ENCODE measurements around the gene FGFR3. TPM values are rescaled to one million over a fixed set of nuclear protein-coding genes. Genes with fewer than 3 reads are reported as not detected.

Gene FGFR3
- total RNA-seq, 1 donor from 2014 or later = 6.4 TPM

DNA sequence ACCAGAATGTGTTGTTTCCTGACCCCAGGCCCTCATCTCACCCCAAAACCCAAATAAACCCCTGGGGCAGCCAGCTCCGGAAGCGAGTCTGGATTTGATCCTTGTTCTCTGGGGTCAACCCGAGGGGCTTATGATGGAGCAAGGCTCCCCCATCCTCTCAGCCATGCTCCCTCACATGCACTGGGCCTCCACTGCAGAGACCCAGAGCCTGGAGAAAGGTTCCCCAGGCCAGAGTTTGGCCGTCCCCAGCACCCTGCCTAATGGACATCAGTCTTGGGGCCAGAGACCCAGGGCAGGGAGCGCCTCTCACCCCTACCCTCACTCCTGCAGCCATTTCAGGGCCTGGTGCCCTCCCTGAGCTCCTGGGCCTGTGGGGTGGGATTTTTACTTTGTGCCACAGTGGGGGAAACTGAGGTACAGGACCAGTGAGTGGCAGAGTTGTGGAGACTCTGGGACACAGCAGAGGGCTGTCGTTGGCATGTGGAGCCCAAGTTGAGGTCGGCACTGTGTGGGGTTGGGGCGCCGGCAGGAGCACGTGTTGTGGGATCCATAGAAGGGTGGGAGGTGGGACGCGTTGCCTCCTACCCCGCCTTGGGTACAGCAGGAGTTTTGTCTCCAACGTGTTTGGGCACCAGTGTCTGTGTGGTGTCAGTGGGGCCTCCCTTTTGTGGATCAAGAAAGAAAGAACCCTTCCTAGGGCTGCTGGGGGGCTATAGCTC is 3.6 kb downstream of the FGFR3 start:
- TF ChIP-seq, protein P1, sequence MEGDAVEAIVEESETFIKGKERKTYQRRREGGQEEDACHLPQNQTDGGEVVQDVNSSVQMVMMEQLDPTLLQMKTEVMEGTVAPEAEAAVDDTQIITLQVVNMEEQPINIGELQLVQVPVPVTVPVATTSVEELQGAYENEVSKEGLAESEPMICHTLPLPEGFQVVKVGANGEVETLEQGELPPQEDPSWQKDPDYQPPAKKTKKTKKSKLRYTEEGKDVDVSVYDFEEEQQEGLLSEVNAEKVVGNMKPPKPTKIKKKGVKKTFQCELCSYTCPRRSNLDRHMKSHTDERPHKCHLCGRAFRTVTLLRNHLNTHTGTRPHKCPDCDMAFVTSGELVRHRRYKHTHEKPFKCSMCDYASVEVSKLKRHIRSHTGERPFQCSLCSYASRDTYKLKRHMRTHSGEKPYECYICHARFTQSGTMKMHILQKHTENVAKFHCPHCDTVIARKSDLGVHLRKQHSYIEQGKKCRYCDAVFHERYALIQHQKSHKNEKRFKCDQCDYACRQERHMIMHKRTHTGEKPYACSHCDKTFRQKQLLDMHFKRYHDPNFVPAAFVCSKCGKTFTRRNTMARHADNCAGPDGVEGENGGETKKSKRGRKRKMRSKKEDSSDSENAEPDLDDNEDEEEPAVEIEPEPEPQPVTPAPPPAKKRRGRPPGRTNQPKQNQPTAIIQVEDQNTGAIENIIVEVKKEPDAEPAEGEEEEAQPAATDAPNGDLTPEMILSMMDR (IDR thresholded peaks at IDR 0.05) = no peak
- Mint-ChIP-seq H3K36me3 (ENCODE audit: unreplicated experiment) (no peaks in the 10 kb centered on the region), H3K4me3 (ENCODE audit: unreplicated experiment) (no peak overlapping the region), H3K4me1 (ENCODE audit: unreplicated experiment) (no peaks in the 10 kb centered on the region), H3K27me3 (ENCODE audit: unreplicated experiment) (no peaks in the 10 kb centered on the region), H3K9me3 (ENCODE audit: unreplicated experiment) (no peaks in the 10 kb centered on the region), H3K27ac (ENCODE audit: unreplicated experiment) (no peak overlapping the region)
- no peak for DNase-seq (ENCODE audit: extremely low spot score, unreplicated experiment)

DNA sequence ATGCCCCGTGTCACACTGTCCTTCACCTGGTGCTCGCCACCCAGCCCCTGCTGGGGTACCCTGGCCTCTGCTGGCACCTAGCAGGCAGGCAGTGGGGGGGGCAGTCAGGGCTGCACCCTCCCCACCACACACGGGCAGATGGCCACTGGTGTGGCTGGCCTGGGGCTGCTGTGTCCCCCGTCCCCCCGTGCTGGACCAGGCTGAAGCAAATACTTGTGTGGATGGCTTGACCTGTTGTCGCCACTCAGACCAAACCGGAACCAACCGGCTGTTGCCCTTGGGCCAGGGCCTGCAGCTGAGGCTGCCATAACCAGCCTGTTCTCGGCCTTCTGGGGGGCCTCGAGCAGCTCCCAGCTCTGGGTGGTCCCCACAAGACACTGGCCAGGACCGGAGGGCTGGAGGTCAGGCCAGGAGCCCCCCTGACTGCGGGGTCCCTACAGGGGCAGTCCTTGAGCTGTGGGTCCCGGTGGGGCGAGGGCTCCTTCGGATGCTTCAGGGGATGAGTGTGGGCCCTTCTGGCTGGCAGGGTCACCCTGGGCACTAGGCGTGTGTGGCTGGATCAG is 4.3 kb downstream of the FGFR3 start:
- no peaks in the 10 kb centered on the region for H3K27me3 Mint-ChIP-seq (ENCODE audit: unreplicated experiment)
- no peaks in the 10 kb centered on the region for H3K36me3 Mint-ChIP-seq (ENCODE audit: unreplicated experiment)
- H3K9me3 Mint-ChIP-seq (ENCODE audit: unreplicated experiment) = no peaks in the 10 kb centered on the region

DNA sequence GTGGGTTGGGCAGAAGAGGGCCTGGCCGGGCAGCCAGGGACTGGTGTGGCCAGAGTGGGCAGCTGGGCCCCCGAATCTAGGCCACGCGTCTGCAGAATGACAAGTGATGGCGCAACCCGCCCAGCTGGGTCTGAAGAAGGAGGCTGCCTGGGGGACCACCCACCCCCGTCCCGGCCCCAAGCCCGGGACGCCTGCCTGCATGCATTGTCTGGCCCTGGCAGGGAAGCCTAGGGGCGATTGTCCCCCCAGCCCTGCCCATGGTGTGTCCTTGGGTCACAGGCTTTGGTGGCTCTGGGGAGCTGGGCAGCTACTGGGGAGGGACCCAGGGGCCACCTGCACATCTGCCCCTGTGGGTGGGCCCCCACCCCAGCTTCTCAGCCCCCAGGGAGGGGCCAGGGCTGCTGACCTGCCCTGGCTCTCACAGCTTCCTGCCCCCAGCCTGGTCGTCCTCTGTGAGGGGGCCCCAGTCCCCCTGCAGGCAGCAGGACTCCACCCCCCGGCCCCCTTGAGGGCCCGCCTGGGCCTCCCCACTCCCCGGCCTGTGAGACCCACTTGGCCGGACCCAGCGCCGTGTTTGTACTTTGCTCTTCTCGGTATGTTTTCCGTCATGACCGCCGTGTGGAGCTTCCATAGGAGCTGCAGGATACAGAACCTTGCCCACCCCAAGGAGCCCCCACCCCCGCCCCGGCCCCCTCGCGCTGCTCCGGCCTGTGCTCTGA is 4.9 kb downstream of the FGFR3 start:
- TF ChIP-seq, protein P1 (IDR thresholded peaks at IDR 0.05) = no peak
- Mint-ChIP-seq H3K27me3 (ENCODE audit: unreplicated experiment) (no peaks in the 10 kb centered on the region), H3K4me1 (ENCODE audit: unreplicated experiment) (no peaks in the 10 kb centered on the region), H3K9me3 (ENCODE audit: unreplicated experiment) (no peaks in the 10 kb centered on the region), H3K36me3 (ENCODE audit: unreplicated experiment) (no peaks in the 10 kb centered on the region), H3K27ac (ENCODE audit: unreplicated experiment) (no peak overlapping the region), H3K4me3 (ENCODE audit: unreplicated experiment) (no peak overlapping the region)
- DNase-seq (ENCODE audit: extremely low spot score, unreplicated experiment) = no peak

More for the DNA sequence above, 4.3 kb downstream of the FGFR3 start:
- TF ChIP-seq, protein P1 (IDR thresholded peaks at IDR 0.05) = no peak
- no peak overlapping the region for H3K27ac Mint-ChIP-seq (ENCODE audit: unreplicated experiment)
- no peak overlapping the region for H3K4me3 Mint-ChIP-seq (ENCODE audit: unreplicated experiment)
- no peaks in the 10 kb centered on the region for H3K4me1 Mint-ChIP-seq (ENCODE audit: unreplicated experiment)
- DNase-seq (ENCODE audit: extremely low spot score, unreplicated experiment) = no peak

DNA sequence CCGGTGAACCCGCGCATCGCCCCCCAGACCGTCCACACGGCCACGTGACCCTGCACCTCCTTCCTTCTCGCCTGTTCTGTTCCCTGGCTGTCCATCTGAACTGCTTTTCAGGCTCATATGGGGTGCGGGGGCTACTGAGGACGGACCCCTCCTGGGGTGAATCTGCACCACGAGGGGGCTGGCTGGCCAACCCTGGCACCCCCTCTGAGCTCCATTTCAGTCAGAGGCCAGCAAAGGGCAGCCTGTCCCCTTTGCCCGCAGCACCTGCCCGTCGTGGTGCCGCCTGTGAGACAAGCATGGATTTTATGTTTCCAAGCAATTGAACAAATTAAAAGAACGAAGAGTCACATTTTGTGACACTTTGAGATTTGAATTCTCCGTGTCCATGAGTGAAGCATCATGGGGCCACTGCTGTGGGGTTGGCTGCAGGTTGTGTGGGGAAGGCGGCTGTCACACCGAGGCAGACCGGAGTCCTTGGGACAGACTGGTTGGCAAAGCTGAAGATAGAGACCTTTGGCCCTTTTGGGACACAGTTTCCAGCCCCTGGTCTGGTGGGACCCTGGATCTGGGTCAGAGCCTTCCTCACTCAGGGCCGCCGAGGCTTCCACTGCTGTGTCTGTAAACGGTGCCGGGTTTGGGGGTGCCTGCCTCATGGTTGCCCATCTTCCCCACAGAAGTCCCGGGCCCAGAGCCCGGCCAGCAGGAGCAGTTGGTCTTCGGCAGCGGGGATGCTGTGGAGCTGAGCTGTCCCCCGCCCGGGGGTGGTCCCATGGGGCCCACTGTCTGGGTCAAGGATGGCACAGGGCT is 5.7 kb downstream of the FGFR3 start:
- H3K27ac Mint-ChIP-seq (ENCODE audit: unreplicated experiment) = no peak overlapping the region
- H3K9me3 Mint-ChIP-seq (ENCODE audit: unreplicated experiment) = no peaks in the 10 kb centered on the region
- no peak overlapping the region for H3K4me3 Mint-ChIP-seq (ENCODE audit: unreplicated experiment)

More for the DNA sequence above, 5.7 kb downstream of the FGFR3 start:
- H3K36me3 Mint-ChIP-seq (ENCODE audit: unreplicated experiment) = no peaks in the 10 kb centered on the region
- no peaks in the 10 kb centered on the region for H3K4me1 Mint-ChIP-seq (ENCODE audit: unreplicated experiment)
- H3K27me3 Mint-ChIP-seq (ENCODE audit: unreplicated experiment) = no peaks in the 10 kb centered on the region
- TF ChIP-seq, protein P1 (IDR thresholded peaks at IDR 0.05) = no peak
- no peak for DNase-seq (ENCODE audit: extremely low spot score, unreplicated experiment)
